ENCODE results near the gene RBM4B.
A peak's percentile ranks its signal among the peaks of the same experiment; 100 is the strongest.

Gene RBM4B

DNA sequence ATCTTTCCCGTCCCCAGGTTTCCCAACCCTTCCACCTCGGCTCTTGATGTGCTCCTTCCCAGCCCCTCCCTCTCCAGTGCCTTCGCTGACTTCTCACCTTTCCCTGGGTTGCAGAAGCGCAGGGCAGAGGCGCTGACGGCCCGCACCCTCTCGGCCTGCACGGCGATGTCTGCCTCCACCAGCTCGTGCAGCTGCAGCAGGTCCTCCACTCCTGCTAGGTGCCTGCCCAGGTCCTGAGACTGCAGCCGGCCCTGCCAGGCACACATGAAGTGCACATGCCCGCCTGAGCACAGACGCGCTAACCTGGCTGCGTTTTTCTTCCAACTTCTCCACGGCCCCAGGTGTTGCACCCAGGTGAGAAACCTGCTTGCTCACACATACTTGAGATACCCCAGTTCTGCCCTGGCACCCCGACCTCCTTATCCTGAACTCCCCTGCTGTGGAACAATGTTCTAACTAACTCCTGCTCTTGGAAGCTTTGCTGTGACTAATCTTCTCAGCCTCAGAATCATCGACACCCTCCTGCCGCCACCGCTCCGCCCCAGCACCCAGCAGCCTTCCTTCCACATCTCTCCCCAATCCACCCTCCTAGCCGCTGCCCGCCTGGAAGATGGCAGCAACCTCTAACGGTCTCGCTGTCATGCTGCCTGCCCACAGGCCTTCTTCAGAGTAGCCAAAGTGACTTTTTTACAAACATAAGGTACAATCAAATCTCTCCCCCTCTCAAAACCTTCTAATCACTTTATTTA, 28.1 kb upstream of the RBM4B start:
- DNase-seq: no peak

DNA sequence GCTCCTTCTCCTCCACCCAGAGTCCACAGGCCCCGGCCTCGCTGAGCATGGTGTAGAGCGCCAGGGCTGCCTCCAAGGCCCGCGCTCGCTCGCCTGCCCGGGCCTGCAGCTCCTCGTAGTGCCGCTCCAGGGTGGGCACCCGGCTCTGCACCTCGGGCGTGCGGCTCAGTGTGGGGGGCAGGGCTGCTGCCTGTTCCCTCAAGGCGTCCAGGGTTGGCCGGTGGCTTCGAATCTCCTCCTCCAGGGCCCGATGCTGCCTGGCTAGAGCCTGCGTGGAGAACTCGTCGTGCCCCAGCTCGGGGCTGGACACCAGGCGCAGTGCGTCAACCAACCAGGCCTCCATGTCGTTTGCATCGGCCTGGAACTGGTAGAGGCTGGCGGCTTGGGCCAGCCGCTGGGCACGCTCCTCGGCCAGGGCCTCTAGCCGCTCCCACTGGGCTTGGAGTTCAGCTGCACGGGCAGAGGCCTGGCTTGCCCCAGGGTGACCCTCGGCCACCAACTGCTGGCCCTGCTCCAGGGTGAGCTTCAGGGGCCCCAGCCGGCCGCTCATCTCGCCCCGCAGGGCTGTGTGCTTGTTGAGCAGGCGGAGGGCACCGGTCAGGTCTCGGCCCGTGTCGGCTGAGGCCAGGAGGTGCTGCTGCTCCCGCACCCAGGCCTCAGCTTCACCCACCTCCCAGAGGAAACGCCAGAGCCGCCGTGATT, 27.1 kb upstream of the RBM4B start:
- no peak for DNase-seq

DNA sequence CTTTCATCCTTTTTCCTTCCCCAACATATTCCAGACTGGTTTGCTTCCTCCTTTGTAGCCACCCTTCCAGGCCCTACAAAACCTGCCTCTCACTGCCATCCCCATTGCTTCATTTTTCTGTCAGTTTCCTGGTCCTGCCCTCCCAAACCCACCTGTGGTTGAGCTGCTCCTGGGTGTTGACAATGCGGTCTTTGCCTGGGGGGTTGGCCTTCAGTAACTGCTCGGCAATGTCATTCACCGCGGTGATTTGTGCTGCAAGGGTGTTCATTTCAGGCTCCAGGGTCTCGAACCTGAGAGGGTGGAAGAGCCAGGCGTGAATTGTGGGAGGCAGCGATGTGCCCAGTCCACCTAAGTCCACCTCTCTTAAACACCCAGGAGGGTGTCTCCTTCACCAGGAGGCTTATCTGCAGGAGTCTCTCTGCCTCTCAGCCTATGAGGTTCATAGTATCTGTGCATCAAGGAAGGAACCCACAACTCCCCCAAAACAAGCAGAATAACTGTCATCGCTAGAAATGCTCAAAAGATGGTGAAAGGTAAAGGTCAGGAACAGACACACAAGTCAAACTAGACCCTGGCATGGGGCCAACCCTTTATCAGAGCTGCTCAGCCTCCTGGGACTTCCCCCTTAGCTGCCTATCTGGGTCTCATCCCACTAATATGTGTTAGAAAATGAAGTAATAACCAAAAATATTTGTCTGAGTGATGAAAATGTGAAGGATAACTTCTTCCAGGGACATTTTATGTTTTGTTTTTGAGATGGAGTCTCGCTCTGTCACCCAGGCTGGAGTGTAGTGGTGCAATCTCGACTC, 23.9 kb upstream of the RBM4B start:
- no peak for DNase-seq

DNA sequence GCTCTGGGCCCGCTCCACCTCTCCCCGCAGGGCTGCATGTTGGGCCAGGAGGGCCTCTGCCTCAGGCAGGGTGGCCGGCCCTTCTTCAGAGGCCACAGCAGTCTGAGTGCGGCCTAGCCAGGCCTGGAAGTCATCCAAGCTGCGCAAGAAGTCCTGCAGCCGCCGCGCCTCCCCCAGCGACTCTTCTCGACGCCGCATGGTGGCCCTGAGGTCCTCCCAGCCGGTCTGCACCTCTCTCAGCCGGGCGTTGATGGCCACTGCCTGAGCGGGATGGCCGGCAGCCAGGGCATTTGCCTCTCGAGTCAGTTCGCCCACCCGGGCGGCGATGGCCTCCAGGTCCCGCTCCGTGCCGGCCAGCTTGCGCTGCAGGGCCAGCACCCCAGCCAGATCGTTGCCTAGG, 23.1 kb upstream of the RBM4B start:
- no peak for DNase-seq

DNA sequence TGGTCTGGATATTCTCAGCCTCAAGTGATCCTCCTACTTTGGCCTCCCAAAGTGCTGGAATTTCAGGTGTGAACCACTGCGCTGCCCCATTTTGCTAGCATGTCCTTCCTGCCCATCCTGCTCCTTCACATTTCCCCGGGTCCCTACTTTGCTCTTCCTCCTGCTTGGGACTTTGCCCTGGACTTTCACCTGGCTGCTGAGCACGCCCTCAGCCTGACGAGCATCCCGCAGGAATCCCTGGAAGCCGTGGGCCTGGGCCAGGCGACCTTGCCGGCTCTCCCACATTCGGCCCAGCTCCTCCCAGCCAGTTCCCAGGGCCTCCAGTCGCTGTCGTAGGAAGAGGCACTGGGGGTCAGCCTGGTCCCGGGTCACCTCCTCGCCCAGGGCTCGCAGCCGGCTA, 22.6 kb upstream of the RBM4B start:
- no peak for DNase-seq

DNA sequence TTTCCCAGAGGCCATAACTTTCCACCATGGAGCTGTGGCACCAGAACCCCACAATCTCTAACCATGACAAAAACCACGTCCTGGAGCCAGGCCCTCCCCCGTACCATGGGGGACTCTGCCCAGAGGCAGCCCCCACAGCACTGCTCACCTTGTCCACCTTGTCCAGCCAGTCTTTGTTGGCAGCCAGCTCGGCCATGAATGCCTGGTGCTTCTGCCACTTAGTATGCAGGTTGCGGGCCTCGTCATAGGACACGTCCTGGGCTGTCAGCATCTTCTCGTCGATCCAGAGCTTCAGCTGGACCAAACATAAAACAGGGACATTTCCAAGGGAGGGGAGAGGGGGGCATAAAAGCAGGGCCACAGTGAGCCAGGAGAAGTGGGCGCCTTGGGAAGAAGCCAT, 20.8 kb upstream of the RBM4B start:
- DNase-seq: no peak

DNA sequence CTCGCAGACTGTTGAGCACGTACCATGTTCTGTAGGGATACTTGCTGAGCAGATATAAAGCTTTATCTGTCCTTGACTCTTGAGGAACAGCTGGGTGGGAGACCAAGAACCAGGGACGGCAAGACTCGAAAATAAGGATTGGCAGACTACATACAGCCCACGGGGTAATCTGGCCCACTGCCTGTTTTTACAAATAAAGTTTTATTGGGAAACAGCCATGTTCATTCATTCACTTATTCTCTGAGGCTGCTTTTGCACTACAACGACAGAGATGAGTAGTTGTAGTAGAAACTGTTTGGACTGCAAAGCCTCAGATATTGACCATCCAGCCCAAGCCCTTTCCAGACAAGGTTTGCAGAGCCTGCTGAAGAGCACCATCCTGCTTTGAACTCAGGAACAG, 20.3 kb upstream of the RBM4B start:
- no peak for DNase-seq

DNA sequence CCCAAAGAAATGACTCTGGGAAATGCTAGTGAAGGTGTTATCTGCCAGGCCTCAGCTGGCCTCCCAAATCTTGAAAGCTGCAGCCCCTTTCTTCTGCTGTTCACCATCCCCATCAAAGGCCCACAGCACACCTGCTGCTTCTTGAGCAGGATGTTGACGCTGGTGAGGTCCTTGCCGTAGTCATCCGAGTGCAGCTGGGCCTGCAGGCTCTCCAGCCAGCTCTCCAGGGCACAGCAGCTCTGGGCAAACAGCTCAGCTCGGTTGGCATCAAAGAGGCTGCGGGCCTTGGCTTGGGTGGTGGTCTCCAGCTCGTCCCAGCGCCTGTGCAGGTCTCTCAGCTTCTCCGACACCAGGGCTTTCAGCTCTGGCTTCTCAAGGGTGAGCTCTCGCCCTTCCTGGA, 18.5 kb upstream of the RBM4B start:
- no peak for DNase-seq

DNA sequence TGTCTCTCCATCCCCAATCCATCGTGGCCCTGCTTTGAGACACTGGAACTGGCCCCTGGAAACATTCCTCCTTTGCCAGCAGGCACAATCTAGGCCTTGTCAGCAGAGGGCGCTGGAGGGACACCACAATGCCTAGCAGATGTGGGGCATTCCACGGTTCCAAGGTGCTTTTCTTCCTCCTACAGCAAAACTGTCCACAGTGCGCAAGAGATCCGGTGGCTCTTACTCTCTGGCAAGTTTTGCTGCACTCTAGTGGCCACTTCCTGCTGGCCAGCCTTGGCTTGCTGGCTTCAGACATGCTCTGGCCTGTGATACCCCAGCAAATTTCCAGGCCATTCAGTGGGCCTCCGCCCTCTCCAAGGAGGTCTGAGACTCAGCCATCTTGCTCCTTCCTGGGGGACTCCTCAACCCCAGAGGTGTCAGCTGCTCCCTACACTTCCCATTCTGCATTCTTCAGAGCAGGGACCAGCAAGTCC, 17.1 kb upstream of the RBM4B start:
- DNase-seq: peak; percentile 55

DNA sequence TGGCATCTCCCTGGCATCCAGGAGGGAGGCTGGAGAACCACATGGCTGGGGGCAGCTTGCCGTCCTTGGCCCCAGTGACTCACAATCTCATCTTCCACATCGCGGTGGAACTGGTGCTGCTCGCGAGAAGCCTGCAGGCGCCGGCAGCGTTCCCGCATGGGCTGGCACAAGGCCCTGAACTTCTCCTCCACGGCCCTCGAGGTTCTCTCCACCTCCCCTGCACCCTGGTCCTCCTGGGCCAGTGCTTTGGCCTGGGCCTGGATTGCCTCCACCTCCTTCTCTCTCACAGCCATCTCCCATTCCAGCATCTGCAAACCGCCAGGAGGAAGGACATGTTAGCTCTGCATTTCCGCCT, 16.3 kb upstream of the RBM4B start:
- DNase-seq: no peak

DNA sequence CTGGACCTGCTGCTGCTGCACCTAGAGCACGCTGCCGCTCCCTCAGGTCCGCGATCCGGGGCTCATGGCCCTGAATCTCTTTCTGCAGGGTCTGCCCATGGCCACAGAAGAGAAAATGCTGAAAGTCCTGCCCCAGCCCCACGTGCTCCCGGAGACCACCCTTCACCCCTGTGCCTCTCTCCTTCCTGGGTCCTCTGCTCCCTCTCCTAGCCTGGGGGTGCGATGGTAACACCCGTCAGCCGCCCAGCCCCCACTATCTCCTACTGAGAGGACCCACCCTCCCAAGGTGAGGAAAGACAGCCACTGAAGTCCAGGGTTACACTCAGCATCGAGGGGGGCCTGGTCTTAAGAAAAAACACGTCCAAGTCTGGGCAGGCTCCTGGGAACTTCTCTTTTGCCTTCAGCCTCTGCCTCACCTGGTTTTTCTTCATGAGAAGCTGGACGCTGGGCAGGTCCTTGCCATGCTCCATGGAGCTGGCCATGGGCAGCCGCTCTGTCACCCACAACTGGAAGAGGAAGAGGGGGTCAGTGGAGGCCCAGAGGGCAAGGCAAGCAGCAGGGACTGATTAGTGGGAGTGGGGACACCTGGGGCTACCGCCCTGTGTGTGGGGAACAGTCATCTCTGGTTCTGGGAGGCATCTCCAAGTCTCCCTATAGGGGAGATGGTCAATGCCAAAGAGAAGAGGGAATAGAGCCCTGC, 15.8 kb upstream of the RBM4B start:
- no peak for DNase-seq

DNA sequence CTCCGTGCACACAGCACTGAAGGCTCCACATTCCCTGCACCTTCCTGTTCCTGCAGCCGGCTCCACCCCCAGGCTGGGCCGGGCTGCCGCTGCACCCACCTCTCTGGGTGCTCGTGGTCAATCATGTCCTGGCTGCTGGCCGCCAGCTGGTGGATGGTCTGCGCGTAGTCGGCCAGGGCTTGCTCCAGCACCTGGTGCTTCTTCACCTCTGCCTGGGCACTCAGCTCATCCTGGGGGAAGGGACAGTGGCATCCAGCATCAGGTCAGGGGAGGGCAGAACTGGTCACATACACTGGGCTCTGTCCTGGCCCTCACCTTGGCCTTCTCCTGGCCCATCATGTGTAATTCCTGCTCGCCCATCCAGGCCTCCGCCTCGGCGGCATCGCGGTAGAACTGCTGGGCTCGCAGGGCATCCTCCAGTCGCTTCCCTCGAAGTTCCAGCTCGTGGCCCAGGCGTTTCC, 15.2 kb upstream of the RBM4B start:
- no peak for DNase-seq

DNA sequence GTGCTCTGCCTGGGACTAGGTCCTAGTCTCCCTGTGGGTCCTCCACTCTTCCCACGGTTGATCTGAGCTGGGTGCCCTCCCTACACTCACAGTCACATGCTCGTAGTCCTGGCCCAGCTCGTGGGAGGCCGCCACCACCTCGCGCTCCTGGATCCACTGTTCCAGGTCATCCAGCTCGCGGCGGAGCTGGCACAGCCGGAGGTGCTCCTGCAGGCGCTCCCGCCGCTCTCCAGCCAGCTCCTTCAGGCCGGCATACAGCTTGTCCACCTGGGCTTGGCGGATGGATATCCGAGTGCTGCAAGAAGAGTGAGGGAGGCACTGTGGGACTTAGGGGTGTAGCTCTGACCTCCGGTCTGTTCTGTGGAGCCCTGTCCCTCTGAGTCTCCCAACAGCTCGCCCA, 14.8 kb upstream of the RBM4B start:
- DNase-seq: no peak

DNA sequence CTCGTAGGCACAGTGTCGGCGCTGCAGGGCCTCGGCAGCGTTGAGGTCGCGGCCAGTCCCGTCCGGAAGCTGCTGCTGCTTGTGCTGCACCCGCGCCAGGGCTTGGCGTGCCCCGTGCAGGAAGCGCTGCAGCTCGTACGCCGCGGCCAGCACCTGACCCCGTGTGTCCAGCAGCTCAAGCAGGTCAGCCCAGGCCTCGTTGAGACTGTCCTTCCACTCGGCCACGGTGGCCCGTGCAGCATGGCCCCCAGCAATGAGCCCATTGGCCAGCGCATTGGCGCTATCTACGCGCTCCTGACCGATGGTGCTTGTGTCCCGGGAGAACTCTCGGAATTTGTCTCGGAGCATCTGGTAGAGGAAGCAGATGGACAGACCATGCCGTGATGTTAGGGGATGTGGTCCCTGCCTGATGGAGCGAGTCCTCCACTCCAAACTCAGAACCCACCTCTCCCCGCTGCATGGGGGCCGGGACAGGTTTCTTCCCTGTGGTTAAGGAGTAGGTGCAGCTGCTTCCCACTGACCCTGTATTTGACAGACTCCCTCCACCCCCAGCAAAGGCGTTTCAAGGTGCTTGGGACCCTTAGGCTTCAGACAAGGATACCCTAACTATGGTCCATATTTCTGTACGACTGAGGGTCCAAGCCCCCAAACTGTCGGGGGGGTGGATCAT, 13.8 kb upstream of the RBM4B start:
- DNase-seq: no peak

DNA sequence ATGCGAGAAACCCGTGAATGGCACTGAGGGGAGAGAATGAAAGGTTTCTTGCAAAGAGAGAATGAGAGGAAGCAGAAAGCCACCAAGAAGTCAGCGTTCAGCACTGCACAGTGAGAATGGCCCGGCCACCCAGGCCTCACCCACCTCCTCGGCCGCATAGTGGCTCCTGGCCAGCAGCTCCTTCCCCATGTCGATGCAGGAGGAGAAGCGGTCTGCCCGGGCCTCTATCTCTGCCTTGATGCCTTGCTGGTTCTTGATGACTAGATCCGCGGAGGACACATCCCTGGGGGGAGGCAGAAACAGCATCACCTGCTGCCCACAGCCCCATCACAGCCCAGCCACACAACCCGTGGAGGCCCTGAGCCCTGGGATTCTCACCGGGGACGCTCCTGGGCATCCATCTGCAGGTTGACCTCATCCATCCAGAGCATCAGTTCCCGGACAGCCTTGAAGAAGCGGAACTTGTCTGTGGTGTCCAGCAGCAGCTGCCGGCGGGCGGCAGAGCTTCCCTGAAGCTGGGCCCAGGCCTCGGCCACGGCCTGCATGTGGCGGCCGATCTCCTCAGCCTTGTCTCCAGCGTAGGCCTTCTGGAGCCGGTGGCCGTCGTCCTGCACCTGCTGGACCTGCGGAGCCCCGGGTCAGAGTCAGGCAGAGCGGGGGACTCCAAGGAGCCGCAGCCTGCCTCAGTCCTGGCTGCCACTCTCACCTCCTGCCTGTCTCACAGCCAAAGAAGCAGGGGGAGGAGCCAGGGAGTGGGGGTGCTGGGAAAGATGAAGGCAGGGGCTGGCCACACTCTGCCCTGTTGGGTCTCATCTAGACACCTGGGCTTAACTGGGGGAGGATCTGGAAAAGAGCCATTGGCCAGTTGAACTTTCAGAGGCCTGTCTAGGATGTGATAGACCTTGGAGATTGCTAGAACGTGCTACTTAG, 12.2 kb upstream of the RBM4B start:
- no peak for DNase-seq

DNA sequence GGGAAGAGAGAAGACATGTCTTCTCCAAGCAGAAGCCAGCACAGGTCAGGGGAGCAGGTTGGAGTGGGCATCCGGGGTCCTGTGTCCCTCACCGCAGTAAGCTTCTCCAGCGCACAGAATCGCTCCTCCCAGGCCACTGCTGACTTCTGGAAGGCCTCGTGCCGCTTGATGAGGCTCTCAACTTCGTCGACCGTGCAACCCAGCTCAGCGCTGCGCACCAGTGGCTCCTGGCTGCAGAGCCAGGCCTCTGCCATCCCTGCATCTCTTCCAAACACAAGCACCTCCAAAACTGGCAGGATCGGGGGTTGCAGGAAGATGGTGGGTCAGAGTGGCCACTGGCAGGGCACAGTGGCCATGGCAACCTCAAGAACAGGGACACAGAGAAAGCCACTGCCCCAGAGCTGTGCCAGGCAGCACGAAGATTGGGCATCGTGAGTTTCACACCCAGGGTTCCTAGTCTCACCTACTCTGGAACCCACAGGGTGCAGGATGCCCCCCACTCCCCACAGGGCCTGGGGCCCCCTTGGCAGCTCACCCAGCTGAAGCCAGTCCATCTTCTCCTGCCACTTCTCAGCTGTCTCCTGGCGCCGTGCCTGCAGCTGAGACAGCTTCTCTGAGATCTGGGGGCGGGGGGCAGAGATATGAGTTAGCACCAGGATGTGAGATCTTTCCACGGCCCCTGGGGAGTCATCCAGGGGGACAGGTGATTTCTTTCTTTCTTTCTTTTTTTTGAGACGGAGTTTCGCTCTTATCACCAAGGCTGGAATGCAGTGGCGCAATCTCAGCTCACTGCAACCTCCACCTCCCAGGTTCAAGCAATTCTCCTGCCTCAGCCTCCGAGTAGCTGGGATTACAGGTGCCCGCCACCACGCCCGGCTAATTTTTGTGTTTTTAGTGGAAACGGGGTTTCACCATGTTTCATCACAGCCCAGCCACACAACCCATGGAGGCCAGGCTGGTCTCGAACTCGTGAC, 11.2 kb upstream of the RBM4B start:
- no peak for DNase-seq

DNA sequence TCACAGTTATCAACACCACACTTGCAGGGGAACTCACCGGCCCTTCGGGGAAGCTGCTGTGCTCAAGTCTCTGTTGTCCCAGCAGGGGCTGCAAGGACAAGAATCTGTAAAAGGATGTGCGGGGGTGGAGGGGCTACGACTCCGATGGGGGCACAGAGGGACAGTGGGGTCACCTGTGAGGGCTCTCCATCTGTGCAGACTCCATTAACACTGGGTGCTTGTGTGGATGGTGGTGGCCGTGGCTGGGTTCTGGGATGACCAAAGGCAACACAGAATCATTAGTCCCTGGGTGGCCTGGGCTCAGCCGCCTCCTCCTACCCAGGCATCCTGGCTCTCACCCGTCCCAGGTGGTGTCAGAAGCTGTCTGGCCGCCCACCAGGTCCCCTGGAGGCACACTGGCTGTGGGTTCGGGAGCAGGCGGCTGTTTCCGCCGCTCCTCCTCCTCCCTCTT, 10.2 kb upstream of the RBM4B start:
- DNase-seq: no peak

DNA sequence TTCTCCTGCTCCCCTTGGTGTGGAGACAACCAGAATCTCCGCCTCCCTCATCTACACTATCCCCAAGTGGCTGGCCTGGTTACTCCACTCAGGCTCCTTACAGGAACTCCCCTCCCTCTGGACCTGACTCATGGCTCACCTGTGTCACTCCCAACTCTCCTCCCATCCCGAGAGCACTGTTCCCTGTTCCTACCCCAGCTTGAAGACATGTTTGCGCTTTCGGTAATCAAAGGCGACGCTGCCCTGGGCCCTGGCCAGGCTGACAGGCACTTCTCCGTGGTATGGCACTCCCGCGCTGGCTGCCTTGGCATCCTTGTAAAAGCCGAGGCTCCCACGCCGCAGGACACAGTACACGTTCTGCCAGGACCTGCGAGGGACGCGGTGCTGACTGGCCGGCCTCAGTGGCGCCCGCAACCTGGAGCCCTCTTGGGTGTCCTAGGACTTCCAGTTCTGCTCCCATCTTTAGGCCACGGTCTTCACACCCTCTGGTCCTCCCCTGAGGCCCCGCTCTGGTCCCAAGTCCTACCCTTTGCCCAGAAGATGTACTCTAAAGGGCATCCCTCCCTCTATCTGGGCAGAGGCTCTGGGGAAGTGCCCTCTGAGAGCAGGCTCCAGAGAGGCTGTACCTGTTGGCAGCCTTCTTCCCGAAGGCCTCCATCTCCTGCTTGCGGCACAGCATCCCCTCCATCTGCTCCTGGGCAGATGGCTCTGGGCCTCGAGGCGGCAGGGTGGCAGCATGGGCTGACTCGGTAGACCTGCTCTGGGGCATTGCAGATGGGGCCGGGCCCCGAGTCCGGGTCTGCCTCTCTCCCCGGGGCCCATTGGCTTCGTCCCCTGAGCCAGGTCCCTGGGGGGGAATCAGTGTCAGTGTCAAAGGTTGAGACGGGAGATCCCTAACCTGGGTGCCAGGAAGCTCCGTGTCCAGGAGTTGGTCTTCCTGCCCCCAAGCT, 9.4 kb upstream of the RBM4B start:
- DNase-seq: no peak
